HepG2 (cell line): ENCODE measurements around the gene BBLN. TPM values are rescaled to one million over a fixed set of nuclear protein-coding genes. Genes with fewer than 3 reads are reported as not detected.

ENCODE experiments used
- CEBPG ChIP-seq: IDR thresholded peaks from 2 replicates; pipeline ENCODE4 v1.6.1; 2016
- CENPX ChIP-seq: sonication (generic); formaldehyde crosslinking; IDR thresholded peaks from 2 replicates; pipeline ENCODE4 v1.9.0; 2021; ENCODE audit warnings: mild to moderate bottlenecking, missing genetic modification reagents, moderate library complexity
- ETS1 ChIP-seq: sonication (generic); formaldehyde crosslinking; IDR thresholded peaks from 2 replicates; pipeline ENCODE4 v1.4.0; 2020; ENCODE audit warnings: missing genetic modification reagents
- FLYWCH1 ChIP-seq: sonication (generic); formaldehyde crosslinking; IDR thresholded peaks from 2 replicates; pipeline ENCODE4 v1.8.1; 2023; ENCODE audit warnings: mild to moderate bottlenecking, missing genetic modification reagents
- GATAD2A ChIP-seq: IDR thresholded peaks from 2 replicates; pipeline ENCODE4 v1.6.1; 2016
- HHEX ChIP-seq: IDR thresholded peaks from 2 replicates; pipeline ENCODE4 v1.6.1; 2016; ENCODE audit warnings: control low read depth
- HOXA7 ChIP-seq: sonication (generic); formaldehyde crosslinking; IDR thresholded peaks from 2 replicates; pipeline ENCODE4 v1.8.1; 2022; ENCODE audit warnings: mild to moderate bottlenecking, missing genetic modification reagents, moderate library complexity
- NR0B2 ChIP-seq: sonication (generic); formaldehyde crosslinking; IDR thresholded peaks from 2 replicates; pipeline ENCODE4 v1.4.0; 2020; ENCODE audit warnings: mild to moderate bottlenecking, missing genetic modification reagents
- RBAK ChIP-seq: sonication (generic); formaldehyde crosslinking; IDR thresholded peaks from 2 replicates; pipeline ENCODE4 v1.5.1; 2020; ENCODE audit warnings: mild to moderate bottlenecking, missing genetic modification reagents
- SIN3A ChIP-seq: IDR thresholded peaks from 2 replicates; pipeline ENCODE4 v1.6.1; 2011; ENCODE audit warnings: low read depth, mild to moderate bottlenecking, control low read depth, low read length, borderline replicate concordance
- SOX6 ChIP-seq, 2 experiments: fragments of 450-650 bp in 1 of 2; sonication (generic) in 1 of 2; formaldehyde crosslinking in 1 of 2; IDR thresholded peaks; 2 replicates each; pipeline versions ENCODE4 v1.4.0 to v1.6.1; 2017 to 2020; ENCODE audit warnings: antibody characterized with exemption in 1 of 2, mild to moderate bottlenecking in 1 of 2, missing genetic modification reagents in 1 of 2
- TARDBP ChIP-seq: sonication (generic); formaldehyde crosslinking; IDR thresholded peaks from 2 replicates; pipeline ENCODE4 v1.8.0; 2022; ENCODE audit warnings: mild to moderate bottlenecking, missing genetic modification reagents
- THAP9 ChIP-seq: sonication (generic); formaldehyde crosslinking; IDR thresholded peaks from 2 replicates; pipeline ENCODE4; 2020; ENCODE audit warnings: missing genetic modification reagents, mild to moderate bottlenecking, borderline replicate concordance
- ZNF235 ChIP-seq: sonication (generic); formaldehyde crosslinking; IDR thresholded peaks from 2 replicates; pipeline ENCODE4 v1.8.1; 2023; ENCODE audit warnings: mild to moderate bottlenecking, missing genetic modification reagents, borderline replicate concordance
- ZNF326 ChIP-seq: sonication (generic); formaldehyde crosslinking; IDR thresholded peaks from 2 replicates; pipeline ENCODE4 v1.4.0; 2020; ENCODE audit warnings: missing genetic modification reagents, borderline replicate concordance
- ZNF331 ChIP-seq: sonication (generic); formaldehyde crosslinking; IDR thresholded peaks from 2 replicates; pipeline ENCODE4 v1.4.0; 2020; ENCODE audit warnings: missing genetic modification reagents
- ZNF687 ChIP-seq: sonication (generic); formaldehyde crosslinking; IDR thresholded peaks from 2 replicates; pipeline ENCODE4 v1.5.1; 2020; ENCODE audit warnings: mild to moderate bottlenecking, missing genetic modification reagents, moderate library complexity
- ZNF704 ChIP-seq: sonication (generic); formaldehyde crosslinking; IDR thresholded peaks from 2 replicates; pipeline ENCODE4 v1.8.1; 2023; ENCODE audit warnings: mild to moderate bottlenecking, inconsistent platforms, moderate library complexity, missing genetic modification reagents, borderline replicate concordance
- ZNF761 ChIP-seq: sonication (generic); formaldehyde crosslinking; conservative IDR thresholded peaks from 2 replicates; pipeline ENCODE4 v1.4.0; 2020; ENCODE audit warnings: mild to moderate bottlenecking, missing genetic modification reagents
- ZNF788 ChIP-seq: sonication (generic); formaldehyde crosslinking; IDR thresholded peaks from 2 replicates; pipeline ENCODE4 v1.5.0; 2020; ENCODE audit warnings: mild to moderate bottlenecking, missing genetic modification reagents, borderline replicate concordance
- ZNF883 ChIP-seq: sonication (generic); formaldehyde crosslinking; IDR thresholded peaks from 2 replicates; pipeline ENCODE4 v1.5.1; 2020; ENCODE audit warnings: mild to moderate bottlenecking, missing genetic modification reagents; ENCODE audit errors: not compliant biosample characterization
- ZNF891 ChIP-seq: sonication (generic); formaldehyde crosslinking; IDR thresholded peaks from 2 replicates; pipeline ENCODE4 v1.5.0; 2020; ENCODE audit warnings: mild to moderate bottlenecking, missing genetic modification reagents
- polyA plus RNA-seq, 8 experiments: library from polyadenylated mRNA; depleted of rRNA in 3 of 8; stranded (reverse) in 7 of 8; unstranded in 1 of 8; fragments of >200 nt; fragmentation: Illumina TruSeq in 4 of 8; extraction: Trizol in 4 of 8; gene quantifications; 2 replicates each; pipeline versions ENCODE4 v1.2.1 to v1.2.3, GENCODE V29; 2011 to 2016; ENCODE audit warnings: low read depth in 4 of 8, missing spikeins in 1 of 8, mixed read lengths in 1 of 8; ENCODE audit not compliant: insufficient read depth in 1 of 8
- total RNA-seq, 5 experiments: library from RNA; depleted of rRNA; stranded (reverse); fragments of >200 nt; fragmentation: Illumina TruSeq; extraction: Trizol; gene quantifications; 2 replicates each; pipeline ENCODE4 v1.2.3, GENCODE V29; 2016; ENCODE audit warnings: low read depth in 1 of 5

The BBLN gene
- total and polyA plus RNA-seq, 2 of the 13 experiments (the other 11 are each of a cell fraction or from before 2014, with no cell fraction given), result 27.6 to 33.1 TPM

GRCh38 chr9:128127568-128127989, 32.5 kb upstream of the BBLN start, which contains the start of gene PTGES2 (continued):
- TF ChIP-seq NR0B2 (CRISPR knock-in tag) (no peak), ZNF761 (CRISPR knock-in tag) (no peak; the same call in 1 of the 2 replicates), ZNF331 (no peak), ETS1 (CRISPR knock-in tag) (no peak), SOX6 (IDR thresholded peaks at IDR 0.05) (no peak), SOX6 (CRISPR knock-in tag; IDR thresholded peaks at IDR 0.05) (no peak), FLYWCH1 (CRISPR knock-in tag) (no peak), CEBPG (no peak), ZNF326 (CRISPR knock-in tag) (no peak), ZNF235 (CRISPR knock-in tag) (no peak), ZNF704 (CRISPR knock-in tag) (no peak), TARDBP (CRISPR knock-in tag) (no peak), ZNF788 (CRISPR knock-in tag) (0 out of 2 replicates have a peak, but pooled peaks have one; percentile 19), HHEX (CRISPR knock-in tag) (no peak), ZNF891 (no peak), GATAD2A (CRISPR knock-in tag) (no peak), ZNF687 (CRISPR knock-in tag) (peak; percentile 70; the same call in 1 of the 2 replicates), SIN3A (no peak), ZNF883 (peak; percentile 30), HOXA7 (CRISPR knock-in tag) (no peak), THAP9 (CRISPR knock-in tag) (no peak), RBAK (CRISPR knock-in tag) (no peak), CENPX (CRISPR knock-in tag) (no peak)
